K562 (cell line): ENCODE results near the gene PRC1. TPM values are rescaled to one million over a fixed set of nuclear protein-coding genes. Genes with fewer than 3 reads are reported as not detected.
A peak's percentile ranks its signal among the peaks of the same experiment; 100 is the strongest.
"Not testable (repeated sequence)": the region's sequence is repeated elsewhere in the genome, so short reads cannot be mapped to it uniquely, and the experiment has no call there.

Experiments
- ATAC-seq: fragments of 200-7000 bp; cut with Tn5 transposase; 3 replicates; pipeline ENCODE4 v1.9.1; 2020; ENCODE audit warnings: moderate library complexity
- BruUV-seq: library from RNA; stranded (reverse); fragments of 400-500 nt; replicated peaks from 2 replicates; lab custom pipeline; 2021; lab: Mats Ljungman, UMichigan
- CTCF ChIA-PET: fragments of 300-600 bp; formaldehyde crosslinking; extraction: SDS; loops from one replicate; lab custom pipeline; 2021; ENCODE audit warnings: low intra/inter-chr PET ratio; lab: Yijun Ruan, JAX
- POLR2A ChIA-PET: fragments of 300-600, 350-650 bp; sonication (Branson Sonifier 250); formaldehyde crosslinking; extraction: SDS; loops from one replicate; lab custom pipeline; 2021; ENCODE audit warnings: antibody characterized with exemption, inconsistent platforms; lab: Yijun Ruan, JAX
- DNase-seq, 4 experiments: peaks; one replicate each; pipeline versions ENCODE4 v3.0.0 to v3.0.0-alpha.2; 2011 to 2018; ENCODE audit warnings: low spot score in 3 of 4, mixed read lengths in 3 of 4; ENCODE audit errors: extremely low read depth in 1 of 4
- FAIRE-seq: peaks from 2 replicates; lab custom pipeline; 2011; peaks lifted over from hg19 to GRCh38; lab: Jason Lieb, UNC
- H2AFZ ChIP-seq: 2 replicates; pipeline ENCODE4 v1.6.0; 2011; ENCODE audit warnings: low read depth, low read length, control low read depth, inconsistent platforms
- H3K27ac ChIP-seq: fragments of 200-600 bp; 3 replicates; pipeline ENCODE4 v1.8.0; 2011; ENCODE audit warnings: low read depth, mild to moderate bottlenecking, control low read depth, inconsistent platforms, low read length, moderate library complexity, mixed read lengths; ENCODE audit errors: extremely low read depth
- H3K27me3 ChIP-seq, 2 experiments: fragments of 300-600 bp in 1 of 2; 2 replicates in 1 of 2; 3 replicates in 1 of 2; pipeline versions ENCODE4 v1.6.0 to v1.8.0; 2011; ENCODE audit warnings: inconsistent platforms in 2 of 2, low read length in 2 of 2, mild to moderate bottlenecking in 1 of 2, mixed read lengths in 1 of 2, moderate library complexity in 1 of 2; ENCODE audit not compliant: control insufficient read depth in 2 of 2, insufficient read depth in 2 of 2
- H3K36me3 ChIP-seq: fragments of 300-600 bp; 3 replicates; pipeline ENCODE4 v1.8.0; 2011; ENCODE audit warnings: mild to moderate bottlenecking, low read length, inconsistent platforms; ENCODE audit not compliant: control insufficient read depth, insufficient read depth
- H3K4me1 ChIP-seq, 2 experiments: fragments of 200-600 bp in 1 of 2; replicated peaks in 1 of 2; 2 replicates in 1 of 2; 3 replicates in 1 of 2; pipeline versions ENCODE4 v1.5.1 to v1.8.0; 2011; ENCODE audit warnings: inconsistent platforms in 2 of 2, low read length in 2 of 2, mild to moderate bottlenecking in 1 of 2, mixed read lengths in 1 of 2, moderate library complexity in 1 of 2; ENCODE audit not compliant: control insufficient read depth in 2 of 2, insufficient read depth in 2 of 2
- H3K4me2 ChIP-seq: 2 replicates; pipeline ENCODE4 v1.6.1; 2011; ENCODE audit warnings: low read length, control low read depth, inconsistent platforms, mixed read lengths; ENCODE audit not compliant: insufficient read depth
- H3K4me3 ChIP-seq: fragments of 200-600 bp; sonication (generic), shearing (Covaris generic); 2 replicates; pipeline ENCODE4 v1.5.1; 2016; ENCODE audit warnings: control low read depth, inconsistent platforms
- H3K79me2 ChIP-seq: fragments of 200-600 bp; 3 replicates; pipeline ENCODE4 v1.8.0; 2011; ENCODE audit warnings: low read length, inconsistent platforms; ENCODE audit not compliant: control insufficient read depth, insufficient read depth
- H3K9ac ChIP-seq, 2 experiments: 2 replicates each; pipeline versions ENCODE4 v1.6.0 to v1.6.1; 2011; ENCODE audit warnings: low read depth in 2 of 2, low read length in 2 of 2, control low read depth in 1 of 2, inconsistent platforms in 1 of 2, mild to moderate bottlenecking in 1 of 2, mixed read lengths in 1 of 2; ENCODE audit not compliant: insufficient read depth in 1 of 2
- H3K9me1 ChIP-seq: one replicate; pipeline ENCODE4 v1.6.0; 2011; ENCODE audit warnings: inconsistent platforms, mild to moderate bottlenecking, low read length, moderate library complexity; ENCODE audit not compliant: control insufficient read depth, insufficient read depth
- H3K9me3 ChIP-seq: replicated peaks from 2 replicates; pipeline ENCODE4 v1.5.1; 2011; ENCODE audit warnings: low read depth, low read length, inconsistent platforms; ENCODE audit not compliant: control insufficient read depth, insufficient read depth
- H4K20me1 ChIP-seq: replicated peaks from 2 replicates; pipeline ENCODE4 v1.6.1; 2011; ENCODE audit warnings: low read length, inconsistent platforms, mixed read lengths; ENCODE audit not compliant: control insufficient read depth, insufficient read depth
- CEBPB ChIP-seq: fragments of 450-650 bp; IDR thresholded peaks from 2 replicates; pipeline ENCODE4 v1.6.1; 2016; ENCODE audit warnings: missing genetic modification characterization, missing compliant biosample characterization
- WGBS: fragments of 100-300 bp; shearing (Covaris generic); methylation state at CpG from one replicate; pipeline ENCODE4 v1.1.6; 2016; ENCODE audit warnings: low coverage, mixed read lengths; ENCODE audit not compliant: insufficient coverage; ENCODE audit errors: missing lambda C conversion rate; 5-methylcytosine and 5-hydroxymethylcytosine counted together
- in situ Hi-C: fragments of 300-500 bp; cut with MboI; formaldehyde crosslinking; loops from 4 replicates; pipeline ENCODE4 v1.15.0; 2018; ENCODE audit warnings: inconsistent platforms, mixed read lengths
- intact Hi-C: fragments of 100-400 bp; cut with micrococcal nuclease; formaldehyde crosslinking; loops from 2 replicates; pipeline ENCODE4 v1.14.2; 2022
- polyA plus RNA-seq, 8 experiments: library from polyadenylated mRNA; depleted of rRNA in 4 of 8; stranded (reverse) in 5 of 8; unstranded in 3 of 8; fragments of >200 nt; fragmentation: Nextera tagmentation in 2 of 8; fragmentation: Illumina TruSeq in 1 of 8; extraction: Ambion mirVana in 2 of 8; extraction: Trizol in 1 of 8; gene quantifications; 2 replicates each; pipeline versions ENCODE4 v1.2.1 to v1.2.3, GENCODE V29; 2011 to 2014; ENCODE audit warnings: inconsistent platforms in 1 of 8, missing spikeins in 1 of 8
- total RNA-seq, 7 experiments: library from RNA; depleted of rRNA in 6 of 7; stranded (reverse); fragments of >200 nt in 6 of 7; fragmentation: Illumina TruSeq in 2 of 7; extraction: Trizol in 2 of 7; gene quantifications; 2 replicates each; pipeline versions ENCODE4 v1.2.1 to v1.2.3, GENCODE V29; 2011 to 2021; ENCODE audit warnings: low replicate concordance in 1 of 7
- TF ChIP-seq, protein P1 (sequence below): fragments of 200-800 bp; sonication (Bioruptor generic); IDR thresholded peaks from 2 replicates; pipeline ENCODE4 v1.6.1; 2017; ENCODE audit warnings: missing genetic modification characterization, missing compliant biosample characterization

PRC1 gene
- total and polyA plus RNA-seq, 9 of the 15 experiments (the other 6 are each of a cell fraction or from before 2014, with no cell fraction given) = 156 to 391 (median 240) TPM

DNA sequence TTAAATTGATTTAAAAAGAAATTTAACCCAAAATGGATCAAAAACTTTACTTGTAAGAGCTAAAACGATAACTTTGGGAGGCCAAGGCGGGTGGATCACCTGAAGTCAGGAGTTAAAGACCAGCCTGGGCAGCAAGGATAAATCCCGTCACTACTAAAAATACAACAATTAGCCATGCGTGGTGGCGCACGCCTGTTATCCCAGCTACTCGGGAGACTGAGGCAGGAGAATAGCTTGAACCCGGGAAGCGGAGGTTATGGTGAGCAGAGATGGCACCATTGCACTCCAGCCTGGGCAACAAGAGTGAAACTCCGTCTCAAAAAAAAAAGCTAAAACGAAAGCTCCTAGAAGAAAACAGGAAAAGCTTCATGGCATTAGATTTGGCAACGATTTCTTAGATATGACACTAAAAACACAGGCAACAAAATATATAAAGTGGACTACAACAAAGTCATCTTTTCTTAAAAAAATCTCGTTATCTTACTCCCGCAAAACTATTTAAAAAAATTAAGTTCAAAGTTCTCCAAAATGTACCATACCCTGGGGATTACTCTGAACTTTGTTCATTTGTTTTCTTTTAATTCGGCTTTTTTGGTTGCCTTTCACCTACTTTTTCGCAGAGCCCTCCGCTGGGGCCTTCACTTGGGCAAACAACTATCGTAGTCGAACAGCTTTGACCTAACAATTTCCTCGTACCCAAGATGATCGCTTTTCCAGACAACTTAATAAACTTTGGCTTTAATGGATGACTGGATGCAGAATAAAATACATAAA is 64.9 kb downstream of the PRC1 start (continued):
- TF ChIP-seq, protein P1, sequence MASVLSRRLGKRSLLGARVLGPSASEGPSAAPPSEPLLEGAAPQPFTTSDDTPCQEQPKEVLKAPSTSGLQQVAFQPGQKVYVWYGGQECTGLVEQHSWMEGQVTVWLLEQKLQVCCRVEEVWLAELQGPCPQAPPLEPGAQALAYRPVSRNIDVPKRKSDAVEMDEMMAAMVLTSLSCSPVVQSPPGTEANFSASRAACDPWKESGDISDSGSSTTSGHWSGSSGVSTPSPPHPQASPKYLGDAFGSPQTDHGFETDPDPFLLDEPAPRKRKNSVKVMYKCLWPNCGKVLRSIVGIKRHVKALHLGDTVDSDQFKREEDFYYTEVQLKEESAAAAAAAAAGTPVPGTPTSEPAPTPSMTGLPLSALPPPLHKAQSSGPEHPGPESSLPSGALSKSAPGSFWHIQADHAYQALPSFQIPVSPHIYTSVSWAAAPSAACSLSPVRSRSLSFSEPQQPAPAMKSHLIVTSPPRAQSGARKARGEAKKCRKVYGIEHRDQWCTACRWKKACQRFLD (CRISPR knock-in tag) = peak; percentile 80; the same call in 1 of the 2 replicates

- intact Hi-C loops, FAIRE-seq, H3K9me3 ChIP-seq, DNase-seq, H4K20me1 ChIP-seq, H3K9me1 ChIP-seq, H3K4me2 ChIP-seq, H2AFZ ChIP-seq, ATAC-seq, H3K27me3 ChIP-seq, BruUV-seq, H3K4me3 ChIP-seq, CTCF ChIA-PET, in situ Hi-C loops: not testable (repeated sequence)
- H3K36me3 ChIP-seq = peaks cover 14% of the 10 kb centered on the region
- TF ChIP-seq CEBPB (tag) = peak; percentile 85
- peak overlapping the region; percentile 67; the same call in 2 of the 3 replicates for H3K27ac ChIP-seq
- H3K9ac ChIP-seq = peak overlapping the region in 1 of 2 experiments; percentile 85; a peak in 2 of 4 replicates
- POLR2A ChIA-PET = interaction anchor here (1.1 kb wide), 1 partner anchor 34 kb away, joined by 3 read pairs; no protein-coding TSS in a partner anchor
- H3K4me1 ChIP-seq = peaks cover 28 to 43% of the 10 kb centered on the region in 2 experiments
- WGBS = 93% methylated on average over 7 of the region's 7 CpGs
- peaks cover 37% of the 10 kb centered on the region for H3K79me2 ChIP-seq
Observed at GRCh38 chr15:90928106-90928505, 66.2 kb downstream of the PRC1 start.

DNA sequence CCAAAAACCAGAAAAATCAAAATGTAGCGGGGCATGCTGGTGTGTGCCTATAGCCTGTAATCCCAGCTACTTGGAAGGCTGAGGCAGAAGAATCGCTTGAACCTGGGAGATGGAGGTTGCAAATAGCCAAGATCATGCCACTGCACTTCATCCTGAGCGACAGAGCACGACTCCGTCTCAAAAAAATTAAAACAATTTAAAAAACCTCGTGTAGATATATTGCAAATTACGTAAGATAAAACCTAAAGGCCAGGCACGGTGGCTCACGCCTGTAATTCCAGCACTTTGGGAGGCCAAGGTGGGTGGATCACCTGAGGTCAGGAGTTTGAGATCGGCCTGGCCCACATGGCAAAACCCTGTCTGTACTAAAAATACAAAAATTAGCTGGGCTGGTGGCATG is 67.6 kb downstream of the PRC1 start:
- Histone ChIP-seq H3K79me2 (peaks cover 32% of the 10 kb centered on the region), H3K36me3 (peaks cover 21% of the 10 kb centered on the region), H3K4me1 (peaks cover 29 to 33% of the 10 kb centered on the region in 2 experiments)
- ATAC-seq, H2AFZ ChIP-seq, in situ Hi-C loops, H3K27ac ChIP-seq, H3K4me2 ChIP-seq, DNase-seq, H3K4me3 ChIP-seq, H4K20me1 ChIP-seq, intact Hi-C loops, FAIRE-seq, H3K27me3 ChIP-seq, H3K9me1 ChIP-seq, BruUV-seq, CTCF ChIA-PET, H3K9ac ChIP-seq, H3K9me3 ChIP-seq: not testable (repeated sequence)
- 90% methylated on average over 10 of the region's 10 CpGs for WGBS
- POLR2A ChIA-PET = interaction anchor here (1.2 to 1.9 kb wide), 6 partner anchors 9 to 23 kb away, joined by 3 to 12 read pairs (median 6); partner anchors contain the start of gene MAN2A2
